NCI-H748 (cell line): ENCODE results near the gene PTGIS.

Experiments used
- DNase-seq: peaks from one replicate; lab custom pipeline; 2025; ENCODE audit not compliant: unreplicated experiment; lab: John Stamatoyannopoulos, UW

PTGIS gene

DNA sequence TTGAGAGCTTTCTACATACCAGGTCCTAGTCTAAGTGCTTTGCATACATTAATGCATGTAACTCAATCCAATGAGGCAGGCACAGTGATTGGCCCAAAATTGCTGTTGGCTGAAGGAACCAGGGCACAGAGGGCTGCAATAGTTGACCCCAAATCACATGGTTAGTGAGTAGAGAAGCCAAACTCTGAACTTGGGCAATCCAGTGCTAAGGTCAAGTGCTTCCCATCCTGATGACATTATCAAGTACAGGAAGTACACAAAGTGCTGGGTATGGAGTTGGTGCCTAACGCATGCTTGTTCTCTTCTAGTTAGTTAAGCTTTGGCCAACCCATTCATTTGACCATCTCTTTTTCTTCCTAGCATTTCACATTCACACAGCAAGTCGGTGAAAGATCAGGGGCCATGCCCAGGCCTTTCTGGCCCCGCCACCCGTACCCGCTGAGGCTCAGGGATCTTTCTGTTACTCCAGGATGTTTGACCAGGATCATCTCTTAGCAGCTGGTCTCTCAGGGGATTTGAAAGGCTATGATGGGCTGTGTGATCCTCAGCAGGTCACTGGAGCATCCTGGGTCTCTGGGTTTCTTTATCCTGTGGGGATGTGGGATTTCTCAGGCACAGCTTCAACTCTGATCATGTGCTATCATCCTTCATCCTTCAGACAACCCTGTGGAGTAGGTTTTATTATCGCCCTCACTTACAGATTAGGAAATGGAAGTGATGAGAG lies 92.5 kb downstream of the PTGIS start:
- no peak for DNase-seq

DNA sequence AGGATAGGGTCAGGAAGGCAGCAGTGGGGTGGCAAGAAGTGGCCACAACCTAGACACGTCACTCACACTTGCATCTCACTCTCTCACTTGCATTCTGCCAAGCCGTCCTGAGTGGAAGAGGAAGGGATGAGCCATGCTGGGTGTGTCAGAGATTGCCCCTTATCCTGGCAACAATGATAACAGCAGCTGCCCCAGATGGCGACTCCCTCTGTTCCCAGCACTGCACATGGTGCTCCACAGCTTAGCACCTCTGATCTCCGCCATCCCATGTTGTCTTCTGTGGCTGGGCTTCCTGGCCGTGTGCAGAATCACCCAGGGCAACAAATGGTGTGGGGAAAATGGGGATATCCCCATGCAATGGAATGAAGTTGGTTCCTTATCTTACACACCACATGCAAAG lies 96.5 kb downstream of the PTGIS start:
- no peak for DNase-seq

DNA sequence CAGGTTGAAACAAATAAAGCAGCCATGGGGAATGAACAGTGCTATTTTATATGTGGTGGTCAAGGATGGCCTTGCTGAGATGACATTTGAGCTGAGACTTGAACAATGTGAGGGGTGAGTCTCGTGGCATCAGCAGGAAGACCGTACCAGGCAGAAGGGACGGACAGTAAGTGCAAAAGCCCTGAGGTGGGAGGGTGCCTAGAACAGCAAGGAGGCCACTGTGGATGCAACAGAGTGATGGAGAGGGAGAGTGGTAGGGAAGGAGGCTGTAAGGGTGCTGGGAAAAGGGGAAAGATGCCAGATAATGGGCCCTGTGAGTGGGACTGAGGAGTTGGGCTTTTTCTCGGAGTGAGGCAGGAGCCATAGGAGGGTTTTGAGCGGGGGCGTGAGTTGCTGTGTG lies 97.0 kb downstream of the PTGIS start:
- no peak for DNase-seq

DNA sequence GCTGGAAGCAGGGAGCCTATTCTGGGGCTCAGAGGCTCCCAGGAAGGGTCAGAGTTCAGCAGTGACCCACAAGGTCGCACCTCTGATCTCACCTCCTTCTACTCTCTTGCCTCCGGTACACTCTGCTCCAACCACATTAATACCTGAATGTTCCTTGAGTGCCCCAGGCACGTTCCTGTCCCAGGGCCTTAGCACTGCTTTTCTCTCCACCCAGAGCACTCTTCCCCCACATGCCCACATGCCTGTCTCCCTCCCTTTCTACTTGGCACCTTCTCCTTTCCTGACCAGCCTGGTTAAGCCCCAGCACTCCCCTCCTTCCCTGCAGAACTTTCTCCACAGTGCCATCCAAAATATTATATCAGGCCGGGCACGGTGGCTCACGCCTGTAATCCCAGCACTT lies 98.9 kb downstream of the PTGIS start:
- no peak for DNase-seq

DNA sequence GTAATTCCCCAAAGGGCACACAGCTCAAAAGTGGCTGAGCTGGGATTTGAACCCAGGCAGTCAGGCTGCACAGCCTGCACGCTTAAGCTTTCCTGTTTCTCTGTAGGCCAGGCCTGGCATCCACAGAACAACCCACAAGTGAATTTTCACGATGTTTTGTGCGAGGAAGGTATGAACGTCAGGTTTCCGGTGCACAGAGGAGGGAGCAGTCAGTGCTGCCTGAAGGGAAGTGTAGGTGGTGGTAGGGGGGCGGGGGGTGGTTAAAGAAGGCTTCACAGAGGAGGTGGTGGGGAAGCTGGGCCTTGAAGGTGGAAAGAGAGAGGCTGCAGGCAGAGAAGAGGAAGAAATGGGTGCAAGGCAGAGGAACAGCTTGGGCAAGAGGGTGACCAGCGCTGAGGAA lies 99.5 kb downstream of the PTGIS start:
- DNase-seq, result no peak

DNA sequence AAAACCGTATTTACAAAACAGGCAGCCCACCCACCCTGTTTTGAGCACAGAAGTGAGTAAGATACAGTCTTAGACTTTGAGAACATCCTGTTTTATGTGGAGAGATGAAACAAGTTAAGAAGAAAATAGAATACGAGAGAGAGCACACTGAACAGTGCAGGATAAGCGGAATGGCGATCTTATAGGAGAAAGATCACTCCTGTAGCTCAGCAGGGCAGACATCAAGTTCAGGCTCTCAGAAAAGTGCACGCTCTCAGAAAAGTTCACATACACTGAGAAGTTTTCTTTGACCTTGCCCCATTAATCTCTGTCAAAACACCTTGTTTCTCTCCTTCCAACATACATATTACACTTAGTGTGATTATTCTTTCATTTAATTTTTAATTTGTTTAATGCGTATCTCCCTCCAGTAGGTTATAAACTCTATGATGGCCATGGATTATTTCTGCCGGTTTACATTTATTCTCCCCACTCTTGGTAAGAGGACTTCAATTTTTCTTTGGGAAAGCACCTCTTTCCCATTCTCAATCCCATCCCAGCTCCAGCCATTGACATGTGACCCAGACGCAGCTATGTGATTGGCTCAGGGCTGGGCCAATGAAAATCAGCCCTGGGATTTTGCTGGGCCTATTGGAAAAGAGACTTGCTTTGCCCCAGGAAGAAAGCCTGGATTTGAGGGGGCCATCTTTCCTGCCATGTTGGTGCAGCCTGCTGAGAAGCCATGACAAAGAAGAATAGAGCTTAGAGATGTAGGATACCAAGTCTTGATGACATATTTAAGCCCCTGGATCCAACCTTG lies 101.6 kb downstream of the PTGIS start:
- no peak for DNase-seq

DNA sequence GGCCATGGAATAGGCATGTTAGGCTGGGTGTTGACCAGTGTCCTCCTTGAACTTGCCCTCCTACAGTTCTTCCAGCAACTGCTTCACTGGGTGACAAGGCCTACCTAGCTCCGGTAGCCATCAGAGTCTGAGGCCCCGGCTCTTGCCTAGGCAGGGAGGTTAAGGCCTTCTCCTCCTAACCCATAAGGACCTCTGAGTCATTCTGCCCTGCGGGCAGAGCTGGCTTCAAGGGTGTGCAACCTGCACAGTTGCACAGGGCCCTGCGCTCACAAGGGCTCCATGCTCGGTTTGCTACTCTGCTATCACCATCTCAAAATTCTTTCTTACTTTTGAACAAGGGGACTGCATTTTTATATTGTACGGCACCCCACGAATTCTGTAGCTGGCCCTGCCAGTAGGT lies 103.4 kb downstream of the PTGIS start:
- no peak for DNase-seq

DNA sequence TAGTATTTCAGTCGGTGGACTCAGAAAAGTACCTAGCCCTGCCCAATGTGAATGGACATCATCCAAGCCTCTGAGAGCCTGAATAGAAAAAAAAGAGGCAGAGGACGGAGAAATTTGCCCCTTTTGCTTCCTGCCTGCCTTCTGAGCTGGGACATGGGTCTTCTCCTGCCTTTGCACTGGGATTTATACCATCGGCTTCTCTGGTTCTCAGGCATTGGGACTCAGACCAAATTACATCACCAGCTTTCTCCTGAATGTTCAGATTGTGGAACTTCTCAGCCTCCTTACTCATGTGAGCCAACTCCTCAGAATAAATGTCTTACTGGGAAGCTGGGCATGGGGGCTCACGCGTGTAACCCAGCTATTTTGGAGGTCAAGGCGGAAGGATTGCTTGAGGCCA lies 105.3 kb downstream of the PTGIS start:
- no peak for DNase-seq

DNA sequence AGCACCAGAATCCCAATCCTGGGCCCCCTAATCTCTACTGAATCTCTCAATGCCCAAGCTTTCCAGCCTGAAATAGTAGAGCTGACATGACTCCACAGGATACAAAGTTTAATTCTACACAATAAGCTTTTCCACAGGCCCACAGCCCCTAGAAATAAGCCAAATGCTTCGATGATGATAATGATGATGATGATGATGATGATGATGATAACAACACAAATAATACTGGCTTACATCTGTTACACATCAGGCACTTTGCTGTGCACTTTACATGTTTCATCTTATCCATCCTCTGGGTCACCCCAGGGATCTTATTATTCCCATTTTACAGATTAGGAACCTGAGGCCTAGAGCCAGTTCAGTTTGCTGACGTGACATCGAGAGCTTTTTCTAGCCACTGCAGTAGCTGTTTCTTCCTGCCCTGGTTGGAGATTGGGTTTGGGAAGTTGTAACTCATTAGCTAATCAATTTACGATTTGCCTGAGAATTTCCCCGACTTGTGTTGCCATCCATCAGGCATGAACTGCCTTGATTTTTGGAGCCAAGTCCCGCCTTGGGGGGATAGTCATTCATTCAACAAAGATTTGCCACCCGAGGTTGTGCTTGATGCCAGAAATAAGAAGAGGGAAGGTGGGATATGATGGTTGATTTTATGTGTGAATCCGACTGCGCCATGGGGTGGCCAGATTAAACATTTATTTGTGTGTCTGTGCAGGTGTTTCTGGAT lies 105.9 kb downstream of the PTGIS start:
- DNase-seq, result no peak

DNA sequence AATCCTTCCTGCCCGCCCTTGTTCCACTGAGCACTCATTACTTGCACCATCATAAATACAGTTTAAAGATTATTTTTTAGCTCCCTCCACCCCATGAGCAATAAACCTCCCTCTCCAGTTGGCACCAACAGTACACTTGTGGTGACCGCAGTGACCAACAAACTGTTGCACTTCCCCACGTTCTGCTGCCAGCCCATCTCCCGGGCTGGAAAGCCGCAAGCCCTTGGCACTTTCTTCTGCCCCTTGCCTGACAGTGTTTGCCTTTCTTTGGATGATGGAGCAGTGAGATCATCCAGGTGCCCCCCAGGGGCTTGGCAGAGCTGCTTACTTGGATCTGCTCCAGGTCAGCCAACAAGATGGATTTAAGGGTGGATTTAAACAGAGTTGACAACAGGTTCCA lies 107.0 kb downstream of the PTGIS start:
- DNase-seq, result no peak

DNA sequence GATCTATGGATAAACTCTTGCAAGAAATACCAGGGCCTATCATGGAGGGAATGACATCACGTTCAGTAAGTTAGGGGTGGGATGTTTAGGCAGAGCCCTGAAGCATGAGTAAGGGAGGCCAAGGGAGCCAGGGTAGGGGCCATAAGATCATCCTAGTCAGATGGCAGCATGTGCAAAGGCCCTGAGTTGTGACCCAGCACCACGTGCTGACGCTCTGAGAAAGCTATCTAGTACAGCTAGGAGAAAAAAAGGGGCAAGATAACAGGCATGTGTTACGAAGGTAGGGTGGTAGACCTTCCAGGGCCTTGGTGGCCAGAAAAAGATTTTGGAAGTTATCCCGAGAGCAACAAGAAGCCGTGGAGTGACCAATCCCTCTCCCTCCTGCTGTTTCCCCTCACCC lies 107.8 kb downstream of the PTGIS start:
- no peak for DNase-seq

DNA sequence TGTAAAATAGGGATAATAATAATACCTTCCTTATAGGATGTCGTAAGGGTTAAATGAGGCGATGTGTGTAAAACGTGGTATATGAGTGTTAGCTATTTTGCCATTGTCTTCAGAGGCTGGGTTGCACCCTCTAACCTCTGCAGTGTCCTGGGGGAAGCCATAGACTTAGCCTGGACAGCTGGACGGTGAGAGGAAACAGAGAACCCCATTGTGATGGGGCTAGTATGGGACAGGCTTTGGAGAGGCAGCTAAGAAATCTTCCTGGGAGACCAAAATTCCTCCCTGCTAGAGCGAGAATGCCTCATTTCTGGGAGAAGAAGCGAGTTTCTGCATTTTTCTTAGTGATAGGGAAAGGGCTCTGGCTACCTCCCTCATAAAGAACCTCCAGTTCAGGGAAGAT lies 108.3 kb downstream of the PTGIS start:
- DNase-seq, result no peak

DNA sequence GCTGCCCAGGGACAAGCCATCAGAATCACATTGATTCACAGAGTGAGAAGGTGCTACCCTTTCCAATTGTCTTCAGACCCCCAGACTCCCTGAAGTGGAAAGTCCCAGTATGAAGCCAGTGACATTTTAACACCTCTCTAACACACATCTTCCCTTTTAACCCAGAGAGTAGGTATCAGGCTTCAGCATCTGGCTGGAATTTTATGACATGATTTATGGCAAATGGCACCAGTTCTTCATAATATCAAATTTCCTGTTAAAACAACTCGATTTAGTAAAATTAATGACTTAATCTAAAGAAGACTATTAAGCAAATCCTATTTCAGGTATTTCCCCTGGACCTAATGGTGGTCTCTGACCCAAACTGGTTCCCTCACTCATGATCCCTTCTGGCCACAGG lies 110.5 kb downstream of the PTGIS start:
- no peak for DNase-seq

DNA sequence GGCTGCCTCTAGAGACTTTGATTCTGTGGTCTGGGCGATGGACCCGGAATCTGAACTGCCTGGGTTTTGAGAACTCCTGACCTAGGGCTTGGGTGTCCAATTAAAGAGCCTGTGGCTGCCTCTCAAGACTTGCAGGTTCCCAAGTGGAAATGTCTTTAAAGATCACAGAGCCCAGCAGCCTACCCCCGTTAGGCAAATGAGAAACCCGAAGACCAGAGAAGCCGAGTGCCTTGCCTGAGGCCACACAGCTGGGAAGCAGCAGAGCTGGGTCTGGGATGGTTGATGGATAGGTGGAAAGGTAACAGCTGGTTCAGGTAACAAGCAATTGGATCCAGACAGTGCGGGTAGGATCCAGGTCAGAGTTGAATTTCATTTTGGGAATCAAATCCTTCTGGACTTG lies 111.3 kb downstream of the PTGIS start:
- no peak for DNase-seq

DNA sequence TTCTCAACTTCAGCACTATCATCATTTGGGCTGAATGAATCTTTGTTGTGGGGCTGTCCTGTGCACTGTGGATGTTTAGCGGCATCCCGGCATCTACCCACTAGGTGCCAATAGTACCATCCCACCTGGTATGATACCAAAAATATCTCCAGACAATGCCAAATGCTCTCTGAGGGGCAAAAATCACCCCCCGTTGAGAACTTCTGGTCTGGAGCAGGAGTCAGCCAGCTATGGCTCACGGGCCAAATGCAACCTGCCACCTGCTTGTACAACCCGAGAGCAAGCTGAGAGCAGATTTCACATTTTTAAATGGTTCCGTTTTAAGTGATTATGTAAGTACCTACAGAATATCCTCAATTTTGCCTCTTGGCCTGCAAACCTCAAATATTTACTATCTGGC lies 112.2 kb downstream of the PTGIS start:
- no peak for DNase-seq
